RKO (cell line): ENCODE measurements around the gene C3orf52.

Experiments used
- DNase-seq: peaks from one replicate; pipeline ENCODE4 v3.0.0-alpha.2; 2016; ENCODE audit warnings: low spot score

The C3orf52 gene

GRCh38 chr3:112086875-112087524 is 811 bp downstream of the C3orf52 start:
- DNase-seq: peak; percentile 89

DNA sequence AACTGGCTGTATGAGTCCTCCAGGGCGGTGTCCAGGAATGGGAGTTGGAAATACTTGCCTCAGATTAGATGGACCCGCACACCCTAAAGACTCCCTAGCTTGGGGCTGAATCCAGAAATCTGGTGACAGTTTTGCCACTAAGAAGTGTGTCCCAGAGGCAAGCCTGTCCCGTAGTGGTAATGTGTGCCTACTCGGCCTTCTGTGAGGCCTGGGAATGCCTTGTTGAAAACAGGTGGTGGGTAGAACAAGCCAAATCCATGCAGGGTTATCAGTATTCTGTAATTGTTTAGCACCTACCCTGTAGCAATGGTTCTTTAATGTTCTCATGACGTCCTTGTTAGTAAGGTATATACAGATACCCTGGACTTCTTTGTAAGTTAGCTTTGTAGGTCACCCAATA is 1.6 kb downstream of the C3orf52 start:
- no peak for DNase-seq

- no peak for DNase-seq
These were observed 2.8 kb downstream of the C3orf52 start for GRCh38 chr3:112088944-112089343.

GRCh38 chr3:112089956-112090886 is 4.0 kb downstream of the C3orf52 start:
- no peak for DNase-seq

DNA sequence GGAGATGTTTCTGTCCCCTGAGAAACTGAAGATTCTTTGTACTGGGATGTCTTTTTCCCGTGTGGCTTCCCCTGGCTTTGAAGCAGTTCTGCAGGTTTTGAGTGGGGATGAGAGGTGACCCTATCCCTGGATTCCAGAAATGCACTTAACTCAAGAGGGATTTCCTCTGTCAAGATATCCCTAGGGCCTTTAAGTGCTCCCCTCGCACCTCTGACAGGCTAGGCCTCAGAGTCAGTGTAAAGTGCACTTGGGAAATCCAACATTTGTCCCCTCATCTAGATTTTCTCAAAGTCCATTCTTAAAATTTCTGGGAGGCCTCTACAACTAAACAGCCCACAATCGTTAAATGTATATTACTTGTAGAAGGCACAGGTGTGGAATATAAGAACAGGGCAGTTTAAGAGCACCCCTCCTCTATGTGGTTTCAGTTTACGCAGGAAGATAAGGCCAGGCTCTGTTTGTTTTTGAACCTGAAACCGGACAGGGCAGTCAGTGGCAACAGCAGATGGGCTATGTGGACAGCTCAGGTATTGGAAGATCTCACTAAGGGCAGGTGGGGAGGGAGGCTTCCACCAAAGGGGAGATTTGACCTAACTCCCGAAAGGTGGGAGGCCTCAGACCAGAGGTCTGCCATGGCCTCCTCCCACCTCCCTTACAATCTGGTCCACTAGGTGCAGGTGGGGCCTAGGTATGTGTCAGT is 4.8 kb downstream of the C3orf52 start:
- DNase-seq: no peak

DNA sequence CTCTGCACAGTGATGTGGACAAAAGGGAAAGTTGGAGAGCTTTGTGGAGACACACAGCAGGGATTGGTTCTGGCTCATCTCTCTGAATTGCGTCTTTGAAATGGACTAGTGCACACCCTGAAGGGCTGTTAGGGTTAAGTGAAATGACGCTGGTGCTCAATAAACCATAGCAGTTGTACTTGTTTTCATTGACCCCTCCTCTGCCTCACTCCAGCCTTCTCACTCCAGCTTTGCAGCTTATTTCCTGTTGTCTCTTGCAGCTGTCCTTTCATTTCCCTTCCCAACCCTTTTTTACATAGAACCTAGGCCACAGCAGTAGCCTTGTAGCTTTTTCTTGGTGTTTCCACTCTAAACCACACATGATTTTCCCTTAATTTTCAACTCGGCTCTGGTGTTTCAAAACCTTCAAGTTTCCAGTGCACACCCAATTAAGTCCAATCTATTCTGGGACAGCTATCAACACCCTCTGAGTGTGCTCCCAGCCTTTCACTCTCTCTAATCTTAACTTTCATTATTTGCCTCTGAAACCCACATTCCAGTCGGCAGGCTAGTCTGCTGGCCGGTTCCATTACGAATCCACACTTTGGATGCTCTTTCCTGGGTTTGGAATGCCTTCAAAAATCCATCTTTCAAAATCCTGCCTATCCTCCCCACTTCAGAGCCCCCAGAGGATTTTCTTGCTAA is 6.4 kb downstream of the C3orf52 start:
- DNase-seq: no peak

DNA sequence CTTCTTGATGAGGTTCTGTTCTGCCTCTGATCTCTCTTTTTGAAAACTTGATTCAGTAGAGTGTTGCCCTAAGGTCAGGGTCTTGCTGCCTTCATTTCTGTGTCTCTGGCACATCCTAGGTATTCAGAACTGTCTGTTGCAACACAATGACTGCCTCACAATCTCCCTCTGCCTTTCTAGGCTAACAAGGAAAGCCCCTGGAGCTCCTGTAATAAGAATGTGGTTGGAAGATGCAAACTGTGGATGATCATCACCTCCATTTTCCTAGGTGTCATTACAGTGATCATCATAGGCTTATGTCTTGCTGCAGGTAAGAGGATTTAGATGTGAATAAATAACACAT is 7.0 kb downstream of the C3orf52 start:
- DNase-seq: no peak

- DNase-seq: no peak
These were observed 9.5 kb downstream of the C3orf52 start for GRCh38 chr3:112095731-112096130.

GRCh38 chr3:112096176-112096575 is 10.0 kb downstream of the C3orf52 start:
- DNase-seq: no peak

DNA sequence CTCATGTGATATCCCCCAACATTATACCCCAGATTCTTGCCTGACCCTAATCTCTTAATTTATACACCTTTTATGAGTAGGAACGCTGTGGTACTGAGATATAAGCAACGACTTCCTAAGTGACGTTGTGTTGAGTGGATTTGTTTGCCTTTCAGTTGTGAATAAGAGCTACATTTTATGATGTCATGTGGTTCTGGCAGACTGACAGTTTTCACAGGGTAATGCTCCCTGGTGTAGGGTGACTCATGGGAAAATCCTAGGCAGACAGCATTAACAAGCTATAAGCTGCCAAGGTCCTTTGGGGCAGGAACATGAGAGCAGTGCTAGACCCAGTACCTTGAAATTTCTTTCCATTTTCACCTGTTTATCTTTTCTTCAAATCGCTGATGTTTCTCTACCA is 11.2 kb downstream of the C3orf52 start:
- DNase-seq: peak; percentile 99

- peak; percentile 69 for DNase-seq
These were observed 15.7 kb downstream of the C3orf52 start for GRCh38 chr3:112101916-112102315.

DNA sequence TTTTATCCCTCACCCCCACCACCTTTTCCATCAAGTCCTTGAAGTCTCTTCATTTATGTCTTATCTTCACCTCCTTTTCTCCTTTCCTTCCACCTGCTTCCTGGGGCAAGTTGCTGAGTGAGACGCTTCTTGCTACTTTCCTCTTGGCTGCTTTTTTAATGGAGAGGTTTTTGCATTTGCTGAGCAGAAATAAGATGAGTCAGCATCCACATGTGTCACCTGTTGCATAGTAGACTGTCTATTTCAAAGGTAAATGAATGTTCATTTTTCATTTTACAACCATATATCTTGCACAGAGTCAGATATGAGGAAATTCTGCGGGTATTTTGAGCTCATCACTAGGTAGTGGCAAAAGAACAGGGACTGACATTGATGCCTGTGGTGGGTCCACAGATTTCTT is 18.6 kb downstream of the C3orf52 start:
- DNase-seq: no peak

DNA sequence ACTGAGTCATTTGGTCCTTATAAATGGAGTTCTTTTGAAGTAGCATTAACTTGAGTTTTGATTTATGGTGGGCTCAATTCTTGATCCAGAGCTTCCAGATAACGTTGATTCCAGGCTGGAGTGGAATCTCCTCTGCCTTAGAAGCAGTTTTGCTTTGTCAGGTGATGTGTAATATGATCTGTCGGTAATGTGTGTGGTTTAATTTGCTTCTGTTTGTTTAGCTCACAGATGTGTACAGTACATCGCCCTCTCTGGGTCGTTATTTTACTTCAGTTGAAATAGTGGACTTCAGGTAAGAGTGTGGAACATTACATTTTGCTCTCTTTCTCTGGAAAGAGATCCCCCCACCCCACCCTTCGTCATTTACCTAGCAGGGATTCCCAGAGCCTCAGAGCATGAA is 23.1 kb downstream of the C3orf52 start:
- no peak for DNase-seq

DNA sequence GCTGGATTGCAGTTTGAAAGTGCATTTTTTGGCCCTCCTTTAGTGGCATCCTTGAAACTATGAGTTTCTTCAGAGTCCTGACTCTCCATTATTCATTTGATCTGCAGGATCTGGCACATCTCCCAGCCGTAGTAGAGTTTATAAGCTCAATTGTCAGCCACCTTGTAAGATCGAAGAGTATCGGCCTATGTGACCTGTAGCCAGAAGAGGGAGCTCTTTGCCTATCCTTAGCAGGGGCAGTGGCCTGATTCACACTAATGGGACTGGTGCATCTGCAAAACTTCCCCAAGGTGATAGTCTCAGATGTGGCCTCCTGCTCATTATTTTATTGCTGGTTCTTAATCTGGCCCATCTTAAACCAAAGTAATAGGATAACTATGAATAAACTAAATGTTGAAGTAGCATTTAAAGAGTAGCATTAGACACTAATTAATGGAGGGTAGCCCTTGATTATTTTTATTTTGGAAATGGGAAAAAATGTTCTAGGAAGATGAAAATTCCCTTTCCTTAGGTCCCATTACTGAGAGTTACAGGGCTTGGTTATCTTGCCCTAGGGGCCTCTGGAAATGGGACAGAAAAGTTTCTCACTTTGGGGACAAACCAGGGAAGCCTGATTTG is 25.7 kb downstream of the C3orf52 start:
- peak; percentile 55 for DNase-seq

DNA sequence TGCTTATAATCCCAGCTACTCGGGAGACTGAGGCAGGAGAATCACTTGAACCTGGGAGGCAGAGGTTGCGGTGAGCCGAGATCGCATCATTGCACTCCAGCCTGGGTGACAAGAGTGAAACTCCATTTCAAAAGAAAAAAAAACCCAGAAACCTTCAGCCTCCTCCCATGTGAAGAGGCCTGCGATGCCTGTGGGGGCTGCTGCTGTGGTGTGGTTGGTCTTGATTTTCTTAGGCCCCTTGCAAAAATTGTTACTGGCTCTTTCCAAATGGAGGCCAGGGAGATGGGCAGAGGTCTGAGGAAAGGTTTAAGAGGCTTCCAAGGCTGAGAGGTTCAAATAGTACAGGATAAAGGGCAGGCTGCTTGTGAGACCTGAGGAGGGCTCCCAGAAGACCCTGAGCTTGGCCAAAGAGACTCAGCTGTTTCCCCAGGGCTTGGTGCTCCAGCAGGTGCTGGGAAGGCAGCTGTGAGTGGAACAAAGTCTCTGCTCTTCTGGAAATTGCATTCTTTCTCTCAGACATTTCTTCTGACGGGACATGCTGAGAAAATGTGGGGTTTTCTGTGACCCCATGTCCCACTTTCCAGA is 28.5 kb downstream of the C3orf52 start:
- DNase-seq: no peak

DNA sequence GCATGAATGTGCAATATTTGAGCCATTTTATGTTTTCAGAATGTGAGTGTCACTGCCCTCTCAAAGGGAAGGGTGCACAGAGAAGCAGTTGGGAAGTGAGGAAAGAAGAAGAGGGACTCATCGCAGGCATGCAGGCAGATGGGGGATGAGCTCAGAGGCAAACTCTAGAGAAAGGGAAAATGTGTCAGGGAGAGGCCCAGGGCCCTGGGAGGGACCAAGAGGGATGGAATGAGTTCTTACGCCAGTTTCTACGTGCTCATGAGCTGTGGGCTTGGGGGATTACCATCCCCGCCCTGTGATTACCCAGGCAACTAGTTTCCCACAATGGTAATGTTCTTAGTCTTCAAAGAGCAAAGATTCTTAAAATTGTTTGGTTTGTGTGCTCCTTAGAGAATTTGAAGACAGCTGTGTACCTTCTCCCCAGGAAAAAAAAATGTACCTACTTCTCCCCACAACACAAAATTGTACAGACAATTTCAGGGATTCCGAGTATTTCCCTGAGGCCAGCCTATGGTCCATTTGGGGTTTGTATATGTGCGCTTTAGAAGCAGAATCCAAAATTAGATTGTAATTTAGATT is 29.1 kb downstream of the C3orf52 start:
- no peak for DNase-seq

DNA sequence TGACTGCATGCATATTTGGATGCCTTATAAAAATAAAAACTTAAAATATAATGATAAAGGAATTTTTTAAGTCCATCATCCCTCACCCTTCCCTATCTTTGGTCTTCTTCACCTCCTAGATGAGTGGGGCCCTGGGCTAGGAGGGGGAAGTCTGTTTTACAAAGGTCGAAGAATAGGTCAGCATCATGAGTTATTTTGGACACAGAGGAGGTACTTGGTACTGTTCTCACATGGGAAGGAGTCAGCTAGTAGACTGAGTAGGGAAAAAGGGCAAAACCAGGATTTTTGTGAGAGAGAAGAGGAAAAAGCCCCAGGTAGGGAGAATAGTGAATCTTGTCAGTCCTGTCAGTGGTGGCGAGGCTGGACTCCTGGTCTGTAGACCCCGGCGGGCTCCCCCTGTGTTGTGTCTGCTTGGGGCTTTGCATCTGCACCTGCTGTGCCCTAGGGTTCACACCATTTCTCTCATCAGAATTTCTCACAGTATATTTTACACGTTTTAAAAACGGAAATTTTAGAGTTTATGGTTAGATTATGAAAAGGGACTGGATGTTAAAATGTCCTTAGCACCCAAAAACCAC is 29.7 kb downstream of the C3orf52 start:
- DNase-seq: no peak

GRCh38 chr3:112116748-112117186 is 30.6 kb downstream of the C3orf52 start:
- no peak for DNase-seq

DNA sequence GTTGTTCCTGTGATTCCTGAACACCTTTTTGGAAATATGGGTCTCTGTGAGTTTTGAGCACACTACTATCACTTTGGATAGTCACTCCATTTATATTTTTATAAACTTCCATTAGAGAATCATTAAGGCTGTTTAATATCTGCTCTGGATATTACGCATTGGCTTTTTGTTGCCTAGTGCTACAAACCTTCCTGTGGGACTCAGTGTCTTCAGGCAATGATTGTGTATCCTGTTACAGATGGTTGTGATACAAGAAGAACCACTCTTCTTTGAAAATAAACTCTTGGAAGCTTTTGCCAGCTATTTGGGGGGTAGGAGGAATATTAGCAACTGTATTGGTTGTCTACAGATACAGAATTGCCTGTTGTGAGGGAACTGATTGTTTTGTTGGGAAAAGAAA is 31.2 kb downstream of the C3orf52 start:
- no peak for DNase-seq

- no peak for DNase-seq
These were observed 31.8 kb downstream of the C3orf52 start for GRCh38 chr3:112117841-112118571.
